NCI-H1436 (cell line): Measurements from ENCODE around the gene CASP8.

ENCODE experiments used
- DNase-seq: peaks from one replicate; lab custom pipeline; 2025; lab: John Stamatoyannopoulos, UW

CASP8 gene

GRCh38 chr2:201242571-201243277 lies 17.6 kb upstream of the CASP8 start:
- DNase-seq = no peak

- DNase-seq = no peak
Measured at GRCh38 chr2:201244829-201245228, 15.5 kb upstream of the CASP8 start.

GRCh38 chr2:201246280-201246679 lies 14.1 kb upstream of the CASP8 start:
- no peak for DNase-seq

GRCh38 chr2:201248288-201248844 lies 12.0 kb upstream of the CASP8 start:
- no peak for DNase-seq

GRCh38 chr2:201249889-201250288 lies 10.4 kb upstream of the CASP8 start:
- no peak for DNase-seq

GRCh38 chr2:201250741-201251140 lies 9.6 kb upstream of the CASP8 start:
- DNase-seq = no peak

- DNase-seq = no peak
Measured at GRCh38 chr2:201254081-201254730, 6.1 kb upstream of the CASP8 start.

- DNase-seq = no peak
Measured at GRCh38 chr2:201255408-201256033, 4.8 kb upstream of the CASP8 start.

GRCh38 chr2:201256082-201256481 lies 4.3 kb upstream of the CASP8 start:
- no peak for DNase-seq

GRCh38 chr2:201257381-201257955 lies 2.9 kb upstream of the CASP8 start:
- no peak for DNase-seq

GRCh38 chr2:201257956-201258665 lies 2.2 kb upstream of the CASP8 start:
- peak; percentile 26 for DNase-seq

GRCh38 chr2:201258666-201259615 lies 1.4 kb upstream of the CASP8 start:
- DNase-seq = no peak

GRCh38 chr2:201261471-201261870 lies 1.1 kb downstream of the CASP8 start:
- DNase-seq = no peak

GRCh38 chr2:201261906-201262305 lies 1.6 kb downstream of the CASP8 start:
- DNase-seq = no peak

- DNase-seq = no peak
Measured at GRCh38 chr2:201262718-201263117, 2.4 kb downstream of the CASP8 start.

- DNase-seq = no peak
Measured at GRCh38 chr2:201263779-201264178, 3.4 kb downstream of the CASP8 start.

GRCh38 chr2:201264472-201265173 lies 4.3 kb downstream of the CASP8 start:
- DNase-seq = no peak

- no peak for DNase-seq
Measured at GRCh38 chr2:201266629-201267028, 6.3 kb downstream of the CASP8 start.

GRCh38 chr2:201267278-201268030 lies 7.1 kb downstream of the CASP8 start:
- DNase-seq = no peak
